Measurements from ENCODE around the gene TMEM43. TPM values are rescaled to one million over a fixed set of nuclear protein-coding genes. Genes with fewer than 3 reads are reported as not detected.

Gene TMEM43
- total RNA-seq, 1 donor from 2014 or later = 79.2 TPM

DNA sequence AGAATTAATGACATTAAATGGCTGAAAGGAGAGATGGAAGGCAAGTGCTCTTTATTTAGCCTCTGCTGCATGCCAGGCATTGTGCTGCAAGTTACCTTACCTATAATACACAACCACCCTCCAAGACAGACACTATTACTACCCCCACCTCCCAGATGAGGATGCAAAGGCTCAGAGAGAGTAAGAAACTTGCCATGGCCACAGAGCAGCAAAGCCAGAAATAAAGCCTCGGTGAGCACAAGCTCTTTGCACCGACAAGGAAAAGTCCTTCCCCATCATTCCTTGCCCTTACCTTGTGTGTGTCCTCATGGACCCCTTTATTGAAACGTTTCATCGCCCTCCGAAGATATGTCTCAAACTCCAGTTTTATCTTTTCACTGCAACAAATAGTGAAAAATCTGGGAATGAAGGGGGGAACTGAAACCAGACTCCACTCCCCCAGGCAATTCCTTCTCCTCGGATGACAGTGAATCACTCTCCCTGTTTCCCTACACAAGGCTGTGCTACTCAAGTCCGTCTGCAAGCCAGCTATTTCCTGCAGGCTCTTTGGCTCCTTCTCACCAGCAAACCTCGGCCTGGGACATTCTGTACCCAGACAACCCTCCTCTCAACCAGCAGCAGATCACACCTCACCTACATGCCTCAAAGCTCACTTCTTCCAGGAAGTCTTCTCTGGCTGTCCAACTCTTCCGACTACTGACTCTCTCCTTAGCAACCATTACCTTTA, 42.2 kb downstream of the TMEM43 start:
- TF ChIP-seq EZH2 (IDR thresholded peaks at IDR 0.05; ENCODE audit: insufficient read depth, low read length) = no peak
- TF ChIP-seq, protein P1, sequence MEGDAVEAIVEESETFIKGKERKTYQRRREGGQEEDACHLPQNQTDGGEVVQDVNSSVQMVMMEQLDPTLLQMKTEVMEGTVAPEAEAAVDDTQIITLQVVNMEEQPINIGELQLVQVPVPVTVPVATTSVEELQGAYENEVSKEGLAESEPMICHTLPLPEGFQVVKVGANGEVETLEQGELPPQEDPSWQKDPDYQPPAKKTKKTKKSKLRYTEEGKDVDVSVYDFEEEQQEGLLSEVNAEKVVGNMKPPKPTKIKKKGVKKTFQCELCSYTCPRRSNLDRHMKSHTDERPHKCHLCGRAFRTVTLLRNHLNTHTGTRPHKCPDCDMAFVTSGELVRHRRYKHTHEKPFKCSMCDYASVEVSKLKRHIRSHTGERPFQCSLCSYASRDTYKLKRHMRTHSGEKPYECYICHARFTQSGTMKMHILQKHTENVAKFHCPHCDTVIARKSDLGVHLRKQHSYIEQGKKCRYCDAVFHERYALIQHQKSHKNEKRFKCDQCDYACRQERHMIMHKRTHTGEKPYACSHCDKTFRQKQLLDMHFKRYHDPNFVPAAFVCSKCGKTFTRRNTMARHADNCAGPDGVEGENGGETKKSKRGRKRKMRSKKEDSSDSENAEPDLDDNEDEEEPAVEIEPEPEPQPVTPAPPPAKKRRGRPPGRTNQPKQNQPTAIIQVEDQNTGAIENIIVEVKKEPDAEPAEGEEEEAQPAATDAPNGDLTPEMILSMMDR (IDR thresholded peaks at IDR 0.05; ENCODE audit: insufficient read depth, low read depth, low read length) = no peak
- Histone ChIP-seq H3K27me3 (ENCODE audit: insufficient read depth, low read length) (no peaks in the 10 kb centered on the region), H2AFZ (ENCODE audit: low read depth, low read length) (no peak overlapping the region), H3K79me2 (ENCODE audit: insufficient read depth, low read length) (peaks cover 3% of the 10 kb centered on the region), H3K27ac (ENCODE audit: low read depth, low read length) (no peak overlapping the region), H3K9me3 (ENCODE audit: insufficient read depth, low read depth, low read length) (no peaks in the 10 kb centered on the region), H3K4me3 (ENCODE audit: insufficient read depth, low read depth, low read length) (no peak overlapping the region), H4K20me1 (ENCODE audit: insufficient read depth, low read length) (peaks cover 10% of the 10 kb centered on the region), H3K36me3 (ENCODE audit: insufficient read depth, low read length) (peaks cover 70% of the 10 kb centered on the region), H3K4me2 (ENCODE audit: low read length) (no peak overlapping the region), H3K9ac (ENCODE audit: low read length) (no peak overlapping the region), H3K4me1 (ENCODE audit: insufficient read depth, low read length) (peaks cover 11% of the 10 kb centered on the region)
- H3K9me3 Mint-ChIP-seq (ENCODE audit: unreplicated experiment) = no peaks in the 10 kb centered on the region
- H3K4me3 Mint-ChIP-seq (ENCODE audit: unreplicated experiment) = no peak overlapping the region
- FAIRE-seq (no peak), DNase-seq (ENCODE audit: low read depth) (no peak)
- H3K27me3 Mint-ChIP-seq (ENCODE audit: low read depth, unreplicated experiment) = no peaks in the 10 kb centered on the region
- peak overlapping the region; percentile 70 for H3K27ac Mint-ChIP-seq (ENCODE audit: unreplicated experiment)
- H3K4me1 Mint-ChIP-seq (ENCODE audit: low read depth, unreplicated experiment) = peaks cover 20% of the 10 kb centered on the region
- H3K36me3 Mint-ChIP-seq (ENCODE audit: low read depth, unreplicated experiment) = peaks cover 66% of the 10 kb centered on the region

DNA sequence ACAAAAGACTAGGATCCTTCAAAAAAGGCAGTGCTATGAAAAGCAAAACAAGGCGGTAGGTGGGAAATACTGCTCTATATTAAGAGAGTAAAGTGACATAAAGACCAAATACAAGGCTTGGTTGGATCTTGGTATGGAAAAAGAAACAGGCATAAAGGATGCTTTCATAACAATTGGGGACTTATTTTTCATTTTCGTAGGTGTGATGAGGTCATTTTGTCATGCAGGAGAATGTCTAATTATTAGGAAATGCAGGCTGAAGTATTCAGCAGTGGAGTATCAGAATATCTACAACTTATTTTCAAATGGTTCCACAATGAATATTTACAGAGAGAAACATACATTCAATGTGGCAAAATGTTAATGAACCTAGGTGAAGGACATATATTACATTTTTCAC, 44.6 kb downstream of the TMEM43 start:
- Mint-ChIP-seq H3K9me3 (ENCODE audit: unreplicated experiment) (no peaks in the 10 kb centered on the region), H3K27me3 (ENCODE audit: low read depth, unreplicated experiment) (no peaks in the 10 kb centered on the region), H3K4me1 (ENCODE audit: low read depth, unreplicated experiment) (peaks cover 20% of the 10 kb centered on the region), H3K36me3 (ENCODE audit: low read depth, unreplicated experiment) (peaks cover 50% of the 10 kb centered on the region), H3K4me3 (ENCODE audit: unreplicated experiment) (no peak overlapping the region), H3K27ac (ENCODE audit: unreplicated experiment) (no peak overlapping the region)
- Histone ChIP-seq H3K4me2 (ENCODE audit: low read length) (no peak overlapping the region), H3K4me1 (ENCODE audit: insufficient read depth, low read length) (peaks cover 11% of the 10 kb centered on the region), H4K20me1 (ENCODE audit: insufficient read depth, low read length) (peaks cover 21% of the 10 kb centered on the region), H3K4me3 (ENCODE audit: insufficient read depth, low read depth, low read length) (no peak overlapping the region), H3K36me3 (ENCODE audit: insufficient read depth, low read length) (peaks cover 56% of the 10 kb centered on the region), H2AFZ (ENCODE audit: low read depth, low read length) (no peak overlapping the region), H3K79me2 (ENCODE audit: insufficient read depth, low read length) (peaks cover 16% of the 10 kb centered on the region), H3K9me3 (ENCODE audit: insufficient read depth, low read depth, low read length) (no peaks in the 10 kb centered on the region), H3K9ac (ENCODE audit: low read length) (no peak overlapping the region), H3K27me3 (ENCODE audit: insufficient read depth, low read length) (no peaks in the 10 kb centered on the region), H3K27ac (ENCODE audit: low read depth, low read length) (no peak overlapping the region)
- no peak for DNase-seq (ENCODE audit: low read depth)
- no peak for FAIRE-seq
- TF ChIP-seq, protein P1 (IDR thresholded peaks at IDR 0.05; ENCODE audit: insufficient read depth, low read depth, low read length) = no peak
- TF ChIP-seq EZH2 (IDR thresholded peaks at IDR 0.05; ENCODE audit: insufficient read depth, low read length) = no peak

DNA sequence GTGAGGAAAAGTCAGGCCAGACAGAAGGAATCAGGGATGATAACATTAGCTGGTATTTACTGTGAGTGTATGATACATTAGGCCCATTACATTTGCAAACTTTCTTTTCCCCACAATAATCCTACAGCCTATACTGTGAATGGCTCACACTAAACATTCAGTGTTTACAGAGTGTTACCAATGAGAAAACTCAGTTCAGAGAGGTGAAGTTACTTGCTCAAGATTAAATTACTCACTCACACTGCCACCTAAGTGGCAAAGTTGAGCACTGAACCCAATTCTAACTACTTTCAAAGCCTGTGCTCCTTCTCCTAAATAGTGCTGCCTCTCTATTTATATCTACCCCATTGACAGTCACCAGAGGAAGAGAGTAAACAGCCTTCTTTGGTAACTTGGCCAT, 45.0 kb downstream of the TMEM43 start:
- DNase-seq (ENCODE audit: low read depth) = no peak
- Mint-ChIP-seq H3K36me3 (ENCODE audit: low read depth, unreplicated experiment) (peaks cover 46% of the 10 kb centered on the region), H3K4me3 (ENCODE audit: unreplicated experiment) (no peak overlapping the region), H3K27ac (ENCODE audit: unreplicated experiment) (peak overlapping the region; percentile 93), H3K27me3 (ENCODE audit: low read depth, unreplicated experiment) (no peaks in the 10 kb centered on the region), H3K9me3 (ENCODE audit: unreplicated experiment) (no peaks in the 10 kb centered on the region), H3K4me1 (ENCODE audit: low read depth, unreplicated experiment) (peaks cover 22% of the 10 kb centered on the region)
- FAIRE-seq = no peak
- Histone ChIP-seq H3K4me3 (ENCODE audit: insufficient read depth, low read depth, low read length) (no peak overlapping the region), H3K9me3 (ENCODE audit: insufficient read depth, low read depth, low read length) (no peaks in the 10 kb centered on the region), H3K9ac (ENCODE audit: low read length) (no peak overlapping the region), H3K27ac (ENCODE audit: low read depth, low read length) (peak overlapping the region; percentile 75), H3K27me3 (ENCODE audit: insufficient read depth, low read length) (no peaks in the 10 kb centered on the region), H4K20me1 (ENCODE audit: insufficient read depth, low read length) (peaks cover 25% of the 10 kb centered on the region), H3K4me2 (ENCODE audit: low read length) (no peak overlapping the region), H3K36me3 (ENCODE audit: insufficient read depth, low read length) (peaks cover 52% of the 10 kb centered on the region), H3K4me1 (ENCODE audit: insufficient read depth, low read length) (peaks cover 14% of the 10 kb centered on the region), H2AFZ (ENCODE audit: low read depth, low read length) (no peak overlapping the region), H3K79me2 (ENCODE audit: insufficient read depth, low read length) (peaks cover 20% of the 10 kb centered on the region)
- TF ChIP-seq, protein P1 (IDR thresholded peaks at IDR 0.05; ENCODE audit: insufficient read depth, low read depth, low read length) = no peak
- TF ChIP-seq EZH2 (IDR thresholded peaks at IDR 0.05; ENCODE audit: insufficient read depth, low read length) = no peak

All from astrocyte (in vitro differentiated cells and primary cell).